ENCODE data around the gene PRKAG1. TPM values are rescaled to one million over a fixed set of nuclear protein-coding genes. Genes with fewer than 3 reads are reported as not detected.

PRKAG1 gene
- total RNA-seq, 1 experiment from 2014 or later = 57.3 TPM

DNA sequence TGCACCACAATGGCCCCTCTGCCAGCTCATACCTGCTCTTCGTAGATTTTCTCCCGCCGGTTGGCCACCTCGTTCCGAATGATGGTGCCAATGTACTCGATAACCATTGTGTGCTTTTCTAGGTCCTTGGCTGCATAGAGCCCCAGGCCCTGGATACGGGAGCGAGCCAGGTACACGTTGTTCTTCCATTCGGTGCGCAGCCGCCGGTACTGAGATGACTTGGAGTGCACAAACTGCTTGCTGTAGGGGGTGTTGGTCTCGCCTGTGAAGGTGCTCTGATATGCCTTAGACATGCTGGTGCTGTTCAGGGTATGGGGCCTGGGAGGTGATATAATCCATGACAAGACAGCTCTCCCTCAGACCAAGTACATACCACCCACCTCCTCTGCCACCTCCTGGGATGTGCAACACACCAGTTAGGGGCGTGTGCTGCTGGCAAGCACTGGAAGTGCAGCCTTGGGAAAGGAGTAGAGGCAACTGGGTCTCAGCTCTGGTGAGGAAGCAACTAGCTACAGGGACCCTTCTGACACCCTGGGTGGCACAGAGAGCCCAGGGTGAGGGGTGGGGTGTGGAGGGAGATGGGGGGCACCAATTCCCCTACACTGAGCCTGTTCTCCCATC lies 4.1 kb upstream of the PRKAG1 start:
- DNase-seq (ENCODE audit: low read depth, low spot score) = no peak
- ATAC-seq = no peak
- Histone ChIP-seq H3K4me3 (ENCODE audit: low read depth in 2 of 2, low read length in 2 of 2) (no peak overlapping the region), H3K9me3 (ENCODE audit: control insufficient read depth, insufficient read depth, low read depth, low read length) (no peaks in the 10 kb centered on the region), H3K27me3 (ENCODE audit: control insufficient read depth, insufficient read depth, low read length) (no peaks in the 10 kb centered on the region), H3K4me1 (ENCODE audit: control insufficient read depth, insufficient read depth, low read length) (peaks cover 13% of the 10 kb centered on the region), H3K27ac (ENCODE audit: low read length) (no peak overlapping the region), H3K36me3 (ENCODE audit: control insufficient read depth, insufficient read depth, low read length) (peaks cover 36% of the 10 kb centered on the region)
- BruUV-seq (replicated peaks) = no TSS peak
- CTCF ChIA-PET = no interaction called here
- TF ChIP-seq CTCF (IDR thresholded peaks at IDR 0.05) = no peak
- no peak for TF ChIP-seq TCF7L2 (IDR thresholded peaks at IDR 0.05; ENCODE audit: low read depth, low read length)
- no peak for TF ChIP-seq POLR2AphosphoS5 (IDR thresholded peaks at IDR 0.05; ENCODE audit: low read depth, low read length)
- TF ChIP-seq, protein P1, sequence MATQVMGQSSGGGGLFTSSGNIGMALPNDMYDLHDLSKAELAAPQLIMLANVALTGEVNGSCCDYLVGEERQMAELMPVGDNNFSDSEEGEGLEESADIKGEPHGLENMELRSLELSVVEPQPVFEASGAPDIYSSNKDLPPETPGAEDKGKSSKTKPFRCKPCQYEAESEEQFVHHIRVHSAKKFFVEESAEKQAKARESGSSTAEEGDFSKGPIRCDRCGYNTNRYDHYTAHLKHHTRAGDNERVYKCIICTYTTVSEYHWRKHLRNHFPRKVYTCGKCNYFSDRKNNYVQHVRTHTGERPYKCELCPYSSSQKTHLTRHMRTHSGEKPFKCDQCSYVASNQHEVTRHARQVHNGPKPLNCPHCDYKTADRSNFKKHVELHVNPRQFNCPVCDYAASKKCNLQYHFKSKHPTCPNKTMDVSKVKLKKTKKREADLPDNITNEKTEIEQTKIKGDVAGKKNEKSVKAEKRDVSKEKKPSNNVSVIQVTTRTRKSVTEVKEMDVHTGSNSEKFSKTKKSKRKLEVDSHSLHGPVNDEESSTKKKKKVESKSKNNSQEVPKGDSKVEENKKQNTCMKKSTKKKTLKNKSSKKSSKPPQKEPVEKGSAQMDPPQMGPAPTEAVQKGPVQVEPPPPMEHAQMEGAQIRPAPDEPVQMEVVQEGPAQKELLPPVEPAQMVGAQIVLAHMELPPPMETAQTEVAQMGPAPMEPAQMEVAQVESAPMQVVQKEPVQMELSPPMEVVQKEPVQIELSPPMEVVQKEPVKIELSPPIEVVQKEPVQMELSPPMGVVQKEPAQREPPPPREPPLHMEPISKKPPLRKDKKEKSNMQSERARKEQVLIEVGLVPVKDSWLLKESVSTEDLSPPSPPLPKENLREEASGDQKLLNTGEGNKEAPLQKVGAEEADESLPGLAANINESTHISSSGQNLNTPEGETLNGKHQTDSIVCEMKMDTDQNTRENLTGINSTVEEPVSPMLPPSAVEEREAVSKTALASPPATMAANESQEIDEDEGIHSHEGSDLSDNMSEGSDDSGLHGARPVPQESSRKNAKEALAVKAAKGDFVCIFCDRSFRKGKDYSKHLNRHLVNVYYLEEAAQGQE (IDR thresholded peaks at IDR 0.05; ENCODE audit: insufficient read depth in 1 of 2, low read depth in 2 of 2, low read length in 1 of 2) = no peak
- TF ChIP-seq SIN3A (IDR thresholded peaks at IDR 0.05; ENCODE audit: borderline replicate concordance, insufficient read depth, low read depth, low read length) = no peak
- intact Hi-C loops (cut with micrococcal nuclease; ENCODE audit: unreplicated experiment) = no loop called here
- POLR2A ChIA-PET = no interaction called here
- in situ Hi-C loops (cut with HindIII; ENCODE audit: low pct_unique_long_range_greater_than_20kb, low sequenced_read_pairs) = no loop called here

- no peak overlapping the region for H3K4me3 ChIP-seq (ENCODE audit: low read depth in 2 of 2, low read length in 2 of 2)
- CTCF ChIA-PET = no interaction called here
- H3K36me3 ChIP-seq (ENCODE audit: control insufficient read depth, insufficient read depth, low read length) = peaks cover 36% of the 10 kb centered on the region
- H3K27me3 ChIP-seq (ENCODE audit: control insufficient read depth, insufficient read depth, low read length) = no peaks in the 10 kb centered on the region
- DNase-seq (ENCODE audit: low read depth, low spot score) (no peak), ATAC-seq (no peak)
- H3K4me1 ChIP-seq (ENCODE audit: control insufficient read depth, insufficient read depth, low read length) = peaks cover 15% of the 10 kb centered on the region
- BruUV-seq (replicated peaks) = TSS peak; percentile 13
- intact Hi-C loops (cut with micrococcal nuclease; ENCODE audit: unreplicated experiment) = no loop called here
- POLR2A ChIA-PET = no interaction called here
- H3K27ac ChIP-seq (ENCODE audit: low read length) = no peak overlapping the region
- no peaks in the 10 kb centered on the region for H3K9me3 ChIP-seq (ENCODE audit: control insufficient read depth, insufficient read depth, low read depth, low read length)
- TF ChIP-seq POLR2AphosphoS5 (IDR thresholded peaks at IDR 0.05; ENCODE audit: low read depth, low read length) (no peak), CTCF (IDR thresholded peaks at IDR 0.05) (no peak), SIN3A (IDR thresholded peaks at IDR 0.05; ENCODE audit: borderline replicate concordance, insufficient read depth, low read depth, low read length) (no peak), TCF7L2 (IDR thresholded peaks at IDR 0.05; ENCODE audit: low read depth, low read length) (no peak)
- TF ChIP-seq, protein P1 (IDR thresholded peaks at IDR 0.05; ENCODE audit: insufficient read depth in 1 of 2, low read depth in 2 of 2, low read length in 1 of 2) = no peak
- in situ Hi-C loops (cut with HindIII; ENCODE audit: low pct_unique_long_range_greater_than_20kb, low sequenced_read_pairs) = no loop called here
Observed at GRCh38 chr12:49021292-49021915, 2.8 kb upstream of the PRKAG1 start.

Measured in Panc1 (cell line).